Nephron (organoid): Measurements from ENCODE around the gene PTAFR.

Source experiments
- H3K27ac Mint-ChIP-seq, 3 experiments: 2 replicates each; pipeline ENCODE4 v1.8.0; 2020; ENCODE audit warnings: mixed read lengths in 3 of 3, mild to moderate bottlenecking in 2 of 3, moderate library complexity in 1 of 3
- H3K27me3 Mint-ChIP-seq: 2 replicates; pipeline ENCODE4 v1.8.0; 2021; ENCODE audit warnings: low read depth, mild to moderate bottlenecking, moderate library complexity, mixed read lengths
- H3K36me3 Mint-ChIP-seq: 2 replicates; pipeline ENCODE4 v1.8.0; 2020; ENCODE audit warnings: low read depth, mixed read lengths
- H3K4me1 Mint-ChIP-seq: 2 replicates; pipeline ENCODE4 v1.8.0; 2020; ENCODE audit warnings: mixed read lengths
- H3K4me3 Mint-ChIP-seq, 3 experiments: 2 replicates each; pipeline ENCODE4 v1.8.0; 2020; ENCODE audit warnings: mild to moderate bottlenecking in 3 of 3, mixed read lengths in 3 of 3, moderate library complexity in 2 of 3
- H3K9me3 Mint-ChIP-seq: 2 replicates; pipeline ENCODE4 v1.8.0; 2020; ENCODE audit warnings: mixed read lengths
- CTCF ChIP-seq, 3 experiments: fragments of 200-600 bp; sonication (generic); IDR thresholded peaks; one replicate each; pipeline ENCODE4 v1.5.0; 2021; ENCODE audit warnings: antibody characterized with exemption in 3 of 3; ENCODE audit not compliant: unreplicated experiment in 3 of 3

The PTAFR gene

DNA sequence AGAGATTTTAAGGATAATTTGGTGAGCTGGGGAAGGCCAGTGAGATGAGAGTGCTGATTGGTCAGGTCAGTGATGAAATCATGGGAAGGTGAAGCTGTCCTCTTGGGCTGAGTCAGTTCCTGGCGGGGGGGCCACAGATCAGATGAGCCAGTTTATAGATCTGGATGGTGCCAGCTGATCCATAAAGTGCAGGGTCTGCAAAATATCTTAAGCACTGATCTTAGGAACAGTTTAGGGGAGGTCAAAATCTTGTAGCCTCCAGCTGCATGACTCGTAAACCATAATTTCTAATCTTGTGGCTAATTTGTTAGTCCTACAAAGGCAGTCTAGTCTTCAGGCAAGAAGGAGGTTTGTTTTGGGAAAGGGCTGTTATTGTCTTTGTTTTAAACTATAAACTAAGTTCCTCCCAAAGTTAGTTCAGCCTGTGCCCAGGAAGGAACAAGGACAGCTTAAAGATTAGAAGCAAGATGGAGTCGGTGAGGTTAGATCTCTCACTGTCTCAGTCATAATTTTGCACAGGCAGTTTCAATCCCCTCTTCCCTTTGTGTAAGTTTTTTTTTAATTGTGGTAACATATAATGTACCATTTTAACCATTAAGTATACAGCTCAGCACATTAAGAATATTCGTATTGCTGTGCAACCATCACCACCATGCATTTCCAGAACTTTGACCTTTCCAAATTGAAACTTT lies 39.4 kb downstream of the PTAFR start:
- TF ChIP-seq CTCF (IDR thresholded peaks at IDR 0.05; ENCODE audit: unreplicated experiment in 3 of 3) = no peak
- no peaks in the 10 kb centered on the region for H3K36me3 Mint-ChIP-seq
- H3K4me3 Mint-ChIP-seq = no peak overlapping the region
- H3K27ac Mint-ChIP-seq = no peak overlapping the region
- no peaks in the 10 kb centered on the region for H3K4me1 Mint-ChIP-seq
- H3K9me3 Mint-ChIP-seq = no peaks in the 10 kb centered on the region
- peaks cover 6% of the 10 kb centered on the region for H3K27me3 Mint-ChIP-seq

GRCh38 chr1:28136169-28136921 lies 40.1 kb downstream of the PTAFR start:
- H3K27ac Mint-ChIP-seq = no peak overlapping the region
- H3K36me3 Mint-ChIP-seq = no peaks in the 10 kb centered on the region
- no peak overlapping the region for H3K4me3 Mint-ChIP-seq
- H3K4me1 Mint-ChIP-seq = no peaks in the 10 kb centered on the region
- H3K9me3 Mint-ChIP-seq = no peaks in the 10 kb centered on the region
- no peak for TF ChIP-seq CTCF (IDR thresholded peaks at IDR 0.05; ENCODE audit: unreplicated experiment in 3 of 3)
- H3K27me3 Mint-ChIP-seq = peaks cover 6% of the 10 kb centered on the region

DNA sequence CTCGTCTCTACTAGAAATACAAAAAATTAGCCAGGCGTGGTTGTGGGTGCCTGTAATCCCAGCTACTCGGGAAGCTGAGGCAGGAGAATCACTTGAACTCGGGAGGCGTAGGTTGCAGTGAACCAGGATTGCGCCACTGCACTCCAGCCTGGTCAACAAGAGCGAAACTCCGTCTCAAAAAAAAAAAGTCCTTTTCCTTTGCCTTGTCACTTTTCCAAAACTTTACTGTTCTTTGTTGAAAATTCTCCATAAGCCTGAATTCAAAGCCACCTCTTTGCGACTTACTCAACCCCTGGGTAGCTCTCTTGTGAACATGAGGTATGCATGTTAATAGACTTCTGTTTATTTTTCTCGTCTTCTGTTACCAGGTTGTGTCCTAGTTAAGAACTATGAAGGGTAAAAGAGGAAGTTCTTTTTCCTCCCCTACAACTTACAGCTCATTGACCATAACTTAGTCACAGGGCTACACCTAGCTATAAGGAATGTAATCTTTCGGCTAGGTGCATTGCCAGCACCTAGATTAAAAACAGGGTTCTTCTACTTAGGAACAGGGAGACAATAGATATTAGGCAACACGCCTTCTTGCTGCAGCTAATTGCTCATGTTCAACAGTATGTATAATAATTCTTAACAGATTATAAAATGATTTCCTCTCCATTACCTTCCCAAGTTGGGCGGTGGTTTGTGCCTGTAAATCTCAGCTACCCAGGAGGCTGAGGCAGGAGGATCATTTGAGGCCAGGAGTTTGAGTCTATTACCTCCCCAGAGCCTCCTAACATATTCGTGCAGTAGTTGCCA lies 40.9 kb downstream of the PTAFR start:
- no peaks in the 10 kb centered on the region for H3K4me1 Mint-ChIP-seq
- peak overlapping the region in 1 of 3 experiments; percentile 90 for H3K27ac Mint-ChIP-seq
- peaks cover 6% of the 10 kb centered on the region for H3K27me3 Mint-ChIP-seq
- no peaks in the 10 kb centered on the region for H3K36me3 Mint-ChIP-seq
- TF ChIP-seq CTCF (IDR thresholded peaks at IDR 0.05; ENCODE audit: unreplicated experiment in 3 of 3) = no peak
- no peak overlapping the region for H3K4me3 Mint-ChIP-seq
- no peaks in the 10 kb centered on the region for H3K9me3 Mint-ChIP-seq

DNA sequence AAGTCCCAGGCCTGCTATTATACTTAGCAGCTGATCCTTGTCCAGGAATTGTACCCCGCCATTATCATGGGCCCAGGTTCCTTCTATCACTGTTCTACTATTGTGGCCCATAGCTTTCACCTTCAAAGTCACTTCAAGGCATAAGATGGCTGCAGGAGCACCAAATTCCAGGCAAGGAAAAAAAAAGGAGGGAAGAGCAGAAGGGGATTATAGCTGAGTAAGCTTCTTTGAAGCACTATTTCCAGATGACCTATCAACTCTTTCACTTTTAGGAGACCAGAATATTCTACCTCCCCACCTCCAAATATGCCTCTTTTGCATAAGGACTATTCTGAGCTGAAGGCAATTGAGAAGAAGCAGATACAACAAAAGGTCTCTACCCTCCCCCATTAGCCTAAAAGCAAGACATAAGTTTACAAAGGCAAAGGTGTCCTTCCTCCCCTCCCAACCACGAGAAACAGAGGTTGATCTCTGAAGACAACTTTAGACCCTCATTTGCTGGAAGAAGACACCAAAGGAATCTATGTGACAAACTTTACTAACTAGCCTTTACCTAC lies 41.8 kb downstream of the PTAFR start:
- no peak overlapping the region for H3K27ac Mint-ChIP-seq
- TF ChIP-seq CTCF (IDR thresholded peaks at IDR 0.05; ENCODE audit: unreplicated experiment in 3 of 3) = no peak
- no peaks in the 10 kb centered on the region for H3K4me1 Mint-ChIP-seq
- peaks cover 6% of the 10 kb centered on the region for H3K27me3 Mint-ChIP-seq
- no peaks in the 10 kb centered on the region for H3K36me3 Mint-ChIP-seq
- H3K9me3 Mint-ChIP-seq = no peaks in the 10 kb centered on the region
- no peak overlapping the region for H3K4me3 Mint-ChIP-seq

GRCh38 chr1:28132171-28133167 lies 44.0 kb downstream of the PTAFR start:
- Mint-ChIP-seq H3K4me3 (no peak overlapping the region), H3K36me3 (no peaks in the 10 kb centered on the region), H3K9me3 (no peaks in the 10 kb centered on the region), H3K27ac (peak overlapping the region in 1 of 3 experiments; percentile 64), H3K27me3 (peaks cover 18% of the 10 kb centered on the region), H3K4me1 (no peaks in the 10 kb centered on the region)
- TF ChIP-seq CTCF (IDR thresholded peaks at IDR 0.05; ENCODE audit: unreplicated experiment in 3 of 3) = no peak
